Suprapubic skin (tissue), 4 donors: ENCODE measurements around the gene PFDN4. TPM values are rescaled to one million over a fixed set of nuclear protein-coding genes. Genes with fewer than 3 reads are reported as not detected.

Experiments used
- DNase-seq, 2 donors: peaks; one replicate each; pipeline ENCODE4 v3.0.0-alpha.2; 2019; ENCODE audit warnings: low spot score in 2 of 2
- H3K27ac ChIP-seq: fragments of 200-600 bp; sonication (generic); one replicate; pipeline ENCODE4 v1.5.1; 2019
- H3K27me3 ChIP-seq: fragments of 200-600 bp; sonication (generic); one replicate; pipeline ENCODE4 v1.5.1; 2019
- H3K36me3 ChIP-seq: fragments of 200-600 bp; sonication (generic); one replicate; pipeline ENCODE4 v1.5.1; 2019
- H3K4me1 ChIP-seq: fragments of 200-600 bp; sonication (generic); one replicate; pipeline ENCODE4 v1.5.1; 2019
- H3K4me3 ChIP-seq: fragments of 200-600 bp; sonication (generic); one replicate; pipeline ENCODE4 v1.5.1; 2019; ENCODE audit warnings: mild to moderate bottlenecking
- H3K9me3 ChIP-seq: fragments of 200-600 bp; sonication (generic); one replicate; pipeline ENCODE4 v1.5.1; 2019
- EP300 ChIP-seq: sonication (generic); formaldehyde crosslinking; IDR thresholded peaks from one replicate; pipeline ENCODE4 v1.6.1; 2017; ENCODE audit warnings: antibody characterized with exemption
- POLR2A ChIP-seq, 2 donors: fragments of 450-650 bp; IDR thresholded peaks; one replicate each; pipeline ENCODE4 v1.6.1; 2017; ENCODE audit warnings: antibody characterized with exemption in 2 of 2, mild to moderate bottlenecking in 2 of 2, moderate library complexity in 2 of 2
- POLR2AphosphoS5 ChIP-seq, 3 donors: sonication (generic); formaldehyde crosslinking; IDR thresholded peaks; one replicate each; pipeline ENCODE4 v1.6.1; 2017; ENCODE audit warnings: antibody characterized with exemption in 3 of 3
- WGBS: methylation state at CpG from one replicate; pipeline ENCODE4 v1.1.5; 2018; 5-methylcytosine and 5-hydroxymethylcytosine counted together
- total RNA-seq, 4 donors: library from RNA; depleted of rRNA; stranded (reverse); fragments of >200 nt; gene quantifications; one replicate each; pipeline ENCODE4 v1.1.0, GENCODE V29; 2016
- TF ChIP-seq, protein P1 (sequence below), 2 donors: fragments of 200-600 bp in 1 of 2; fragments of 450-650 bp in 1 of 2; sonication (generic) in 1 of 2; IDR thresholded peaks; one replicate each; pipeline ENCODE4 v1.5.1; 2016 to 2019; ENCODE audit warnings: antibody characterized with exemption in 2 of 2, mild to moderate bottlenecking in 1 of 2, moderate library complexity in 1 of 2

PFDN4 gene
- total RNA-seq, 4 donors from 2014 or later = 33.2 to 48.7 (median 42.0) TPM

DNA sequence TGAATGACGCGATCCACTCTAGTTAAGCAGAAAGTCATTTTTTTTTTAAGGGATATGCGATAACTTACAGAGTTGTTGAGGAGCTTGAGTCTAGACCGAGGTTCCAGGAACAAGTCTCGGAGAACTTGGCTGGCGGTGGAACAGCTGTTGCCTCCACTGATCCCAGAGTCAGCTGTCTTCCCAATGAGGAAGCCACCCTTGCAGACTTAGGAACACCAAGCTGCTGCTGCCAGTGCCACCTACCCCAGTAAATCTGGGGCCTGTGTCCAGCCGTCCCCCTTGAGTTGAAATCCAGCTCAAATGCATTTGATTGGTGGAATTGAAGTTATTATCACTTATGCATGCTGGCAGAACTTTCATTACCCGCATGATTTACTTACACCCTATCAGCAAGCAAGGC lies 6.7 kb downstream of the PFDN4 start:
- H3K27ac ChIP-seq = no peak overlapping the region
- H3K4me1 ChIP-seq = peaks cover 19% of the 10 kb centered on the region
- no peak overlapping the region for H3K4me3 ChIP-seq
- TF ChIP-seq POLR2A (IDR thresholded peaks at IDR 0.05) = no peak
- TF ChIP-seq EP300 = no peak
- no peak for TF ChIP-seq POLR2AphosphoS5 (IDR thresholded peaks at IDR 0.05)
- TF ChIP-seq, protein P1, sequence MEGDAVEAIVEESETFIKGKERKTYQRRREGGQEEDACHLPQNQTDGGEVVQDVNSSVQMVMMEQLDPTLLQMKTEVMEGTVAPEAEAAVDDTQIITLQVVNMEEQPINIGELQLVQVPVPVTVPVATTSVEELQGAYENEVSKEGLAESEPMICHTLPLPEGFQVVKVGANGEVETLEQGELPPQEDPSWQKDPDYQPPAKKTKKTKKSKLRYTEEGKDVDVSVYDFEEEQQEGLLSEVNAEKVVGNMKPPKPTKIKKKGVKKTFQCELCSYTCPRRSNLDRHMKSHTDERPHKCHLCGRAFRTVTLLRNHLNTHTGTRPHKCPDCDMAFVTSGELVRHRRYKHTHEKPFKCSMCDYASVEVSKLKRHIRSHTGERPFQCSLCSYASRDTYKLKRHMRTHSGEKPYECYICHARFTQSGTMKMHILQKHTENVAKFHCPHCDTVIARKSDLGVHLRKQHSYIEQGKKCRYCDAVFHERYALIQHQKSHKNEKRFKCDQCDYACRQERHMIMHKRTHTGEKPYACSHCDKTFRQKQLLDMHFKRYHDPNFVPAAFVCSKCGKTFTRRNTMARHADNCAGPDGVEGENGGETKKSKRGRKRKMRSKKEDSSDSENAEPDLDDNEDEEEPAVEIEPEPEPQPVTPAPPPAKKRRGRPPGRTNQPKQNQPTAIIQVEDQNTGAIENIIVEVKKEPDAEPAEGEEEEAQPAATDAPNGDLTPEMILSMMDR (IDR thresholded peaks at IDR 0.05) = no peak
- H3K9me3 ChIP-seq = no peaks in the 10 kb centered on the region
- no peaks in the 10 kb centered on the region for H3K27me3 ChIP-seq
- WGBS = 88% methylated on average over 8 of the region's 8 CpGs
- peaks cover 21% of the 10 kb centered on the region for H3K36me3 ChIP-seq
- no peak for DNase-seq

DNA sequence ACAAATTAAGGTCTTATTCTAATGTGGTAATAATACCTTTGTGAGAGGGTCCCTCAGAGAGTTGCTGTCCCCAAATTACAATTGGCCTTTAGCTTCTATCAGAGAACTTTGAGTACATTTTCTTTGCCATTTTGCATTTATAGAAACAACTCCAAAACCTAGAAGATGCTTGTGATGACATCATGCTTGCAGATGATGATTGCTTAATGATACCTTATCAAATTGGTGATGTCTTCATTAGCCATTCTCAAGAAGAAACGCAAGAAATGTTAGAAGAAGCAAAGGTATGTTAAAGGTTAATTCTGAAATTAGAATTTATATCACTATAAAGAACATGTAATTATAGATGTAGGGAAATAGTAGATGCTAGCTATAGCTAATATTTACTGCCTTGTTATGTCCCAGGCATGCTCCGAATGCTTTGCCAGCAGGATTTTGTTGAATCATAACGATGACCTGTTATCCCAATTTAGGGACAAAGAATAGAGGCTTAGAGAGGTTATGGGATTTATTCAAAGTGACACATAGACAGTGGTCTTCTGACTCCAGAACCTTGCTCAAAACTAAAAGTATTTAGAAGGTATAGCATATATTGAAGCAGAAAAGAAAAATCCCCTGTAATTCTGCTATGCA lies 7.4 kb downstream of the PFDN4 start:
- Histone ChIP-seq H3K36me3 (peaks cover 21% of the 10 kb centered on the region), H3K4me3 (no peak overlapping the region), H3K27me3 (no peaks in the 10 kb centered on the region), H3K4me1 (peaks cover 12% of the 10 kb centered on the region), H3K9me3 (no peaks in the 10 kb centered on the region), H3K27ac (no peak overlapping the region)
- 92% methylated on average over 3 of the region's 3 CpGs for WGBS
- no peak for DNase-seq
- TF ChIP-seq EP300 (no peak), POLR2AphosphoS5 (IDR thresholded peaks at IDR 0.05) (no peak), POLR2A (IDR thresholded peaks at IDR 0.05) (no peak)
- TF ChIP-seq, protein P1 (IDR thresholded peaks at IDR 0.05) = no peak

DNA sequence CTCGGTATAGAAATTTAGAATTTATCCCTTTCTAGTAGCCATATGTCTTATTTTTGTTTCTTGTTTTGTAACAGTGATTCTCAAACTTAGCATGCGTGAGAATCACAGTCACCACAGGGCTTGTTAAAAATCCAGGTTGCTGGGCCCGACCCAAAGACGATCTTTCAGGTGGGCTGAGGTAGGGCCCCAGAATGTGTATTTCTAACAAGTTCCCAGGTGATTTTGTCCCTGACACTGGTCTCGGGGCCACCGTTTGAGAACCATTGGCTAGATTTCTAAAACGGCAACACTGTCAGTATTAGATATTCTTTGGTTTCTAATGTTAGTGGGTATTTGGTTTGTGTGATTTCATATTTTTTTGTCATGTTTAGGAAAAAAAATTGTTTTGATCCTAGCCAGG lies 9.9 kb downstream of the PFDN4 start:
- H3K4me3 ChIP-seq = no peak overlapping the region
- WGBS = 91% methylated on average over 7 of the region's 7 CpGs
- no peaks in the 10 kb centered on the region for H3K27me3 ChIP-seq
- H3K4me1 ChIP-seq = peaks cover 12% of the 10 kb centered on the region
- no peak overlapping the region for H3K27ac ChIP-seq
- TF ChIP-seq POLR2A (IDR thresholded peaks at IDR 0.05) (no peak), POLR2AphosphoS5 (IDR thresholded peaks at IDR 0.05) (no peak), EP300 (no peak)
- TF ChIP-seq, protein P1 (IDR thresholded peaks at IDR 0.05) = no peak
- peaks cover 24% of the 10 kb centered on the region for H3K36me3 ChIP-seq
- no peak for DNase-seq
- no peaks in the 10 kb centered on the region for H3K9me3 ChIP-seq

DNA sequence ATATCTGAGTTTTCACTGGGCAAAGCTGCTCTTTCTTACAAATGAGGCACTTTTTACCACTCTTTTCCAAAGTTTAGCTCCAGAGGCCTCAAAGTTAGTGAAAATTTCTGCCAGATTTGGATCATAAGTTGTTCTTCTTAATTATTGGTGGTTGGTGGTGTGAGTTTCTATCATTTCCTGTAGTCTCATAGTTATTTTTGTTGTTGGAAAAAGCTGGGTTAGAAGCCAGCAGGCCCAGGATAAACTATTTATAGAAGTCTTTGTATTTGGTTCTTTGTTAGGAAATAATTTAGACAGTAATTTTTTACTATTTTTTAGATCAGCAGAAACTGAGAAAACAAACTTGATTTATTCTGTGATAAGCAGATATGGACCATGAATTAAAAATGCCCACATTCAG lies 10.6 kb downstream of the PFDN4 start:
- no peaks in the 10 kb centered on the region for H3K27me3 ChIP-seq
- H3K27ac ChIP-seq = no peak overlapping the region
- H3K9me3 ChIP-seq = no peaks in the 10 kb centered on the region
- H3K4me1 ChIP-seq = peaks cover 12% of the 10 kb centered on the region
- H3K36me3 ChIP-seq = peaks cover 24% of the 10 kb centered on the region
- no peak overlapping the region for H3K4me3 ChIP-seq
- TF ChIP-seq POLR2A (IDR thresholded peaks at IDR 0.05) (no peak), POLR2AphosphoS5 (IDR thresholded peaks at IDR 0.05) (no peak), EP300 (no peak)
- TF ChIP-seq, protein P1 (IDR thresholded peaks at IDR 0.05) = no peak
- no peak for DNase-seq

DNA sequence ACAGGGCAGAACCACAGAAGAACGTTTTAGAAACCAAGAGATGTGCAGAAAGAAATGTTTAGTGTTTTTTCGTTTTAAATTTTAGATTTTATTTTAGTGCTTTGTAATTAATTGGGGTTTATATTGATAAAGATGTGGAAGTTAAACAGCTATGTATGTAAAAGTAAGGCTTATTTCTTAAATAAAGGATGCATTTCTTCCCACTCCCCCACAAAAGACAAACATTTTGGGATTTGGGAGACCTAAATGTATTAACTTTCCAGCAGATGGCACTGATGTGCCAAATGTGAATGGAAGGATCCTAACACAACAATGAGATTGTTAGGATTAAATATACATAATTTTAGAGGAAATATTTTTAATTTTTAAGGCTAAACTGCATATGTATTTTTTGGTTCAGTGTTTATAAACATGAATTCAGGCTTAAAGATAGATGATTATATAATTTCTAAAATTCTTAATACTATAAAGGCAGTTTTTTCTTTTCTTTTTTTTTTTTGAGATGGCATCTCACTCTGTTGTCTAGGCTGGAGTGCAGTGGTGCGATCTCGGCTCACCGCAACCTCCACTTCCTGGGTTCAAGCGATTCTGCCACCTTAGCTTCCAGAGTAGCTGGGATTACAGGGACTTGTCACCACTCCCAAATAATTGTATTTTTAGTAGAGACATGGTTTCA lies 12.0 kb downstream of the PFDN4 start:
- Histone ChIP-seq H3K27ac (no peak overlapping the region), H3K36me3 (peaks cover 24% of the 10 kb centered on the region), H3K4me3 (no peak overlapping the region), H3K4me1 (peaks cover 12% of the 10 kb centered on the region), H3K9me3 (no peaks in the 10 kb centered on the region), H3K27me3 (no peaks in the 10 kb centered on the region)
- no peak for DNase-seq
- TF ChIP-seq POLR2A (IDR thresholded peaks at IDR 0.05) (no peak), EP300 (no peak), POLR2AphosphoS5 (IDR thresholded peaks at IDR 0.05) (no peak)
- TF ChIP-seq, protein P1 (IDR thresholded peaks at IDR 0.05) = no peak
- 77% methylated on average over 6 of the region's 6 CpGs for WGBS
